HEK293 (cell line): ENCODE results near the gene SERPINB7.

Experiments
- CTCF ChIA-PET: fragments of 350-600 bp; formaldehyde crosslinking; extraction: SDS; loops from one replicate; lab custom pipeline; 2021; ENCODE audit warnings: antibody characterized with exemption; lab: Yijun Ruan, JAX
- POLR2A ChIA-PET: fragments of 300-600 bp; formaldehyde crosslinking; extraction: SDS; loops from one replicate; lab custom pipeline; 2020; ENCODE audit warnings: antibody characterized with exemption, inconsistent platforms; lab: Yijun Ruan, JAX
- H3K27ac ChIP-seq: fragments of 200-500 bp; sonication (Bioruptor generic); 2 replicates; pipeline ENCODE4 v1.5.1; 2014; ENCODE audit warnings: low read depth, low read length, control low read depth, inconsistent platforms; ENCODE audit errors: extremely low read depth
- H3K36me3 ChIP-seq, 2 experiments: fragments of 200-500 bp in 1 of 2; sonication (Bioruptor generic) in 1 of 2; 1 replicate in 1 of 2; 2 replicates in 1 of 2; pipeline ENCODE4 v1.5.1; 2014 to 2017; ENCODE audit warnings: inconsistent platforms in 2 of 2, low read length in 2 of 2; ENCODE audit not compliant: control insufficient read depth in 2 of 2, insufficient read depth in 1 of 2
- H3K4me1 ChIP-seq: fragments of 200-500 bp; sonication (Bioruptor generic); 2 replicates; pipeline ENCODE4 v1.5.1; 2014; ENCODE audit warnings: mild to moderate bottlenecking, low read length, inconsistent platforms; ENCODE audit not compliant: control insufficient read depth, insufficient read depth
- H3K4me3 ChIP-seq: 2 replicates; pipeline ENCODE4 v1.5.1; 2011; ENCODE audit warnings: low read depth, mild to moderate bottlenecking, control low read depth, low read length, moderate library complexity
- H3K9me3 ChIP-seq: fragments of 200-500 bp; sonication (Bioruptor generic); 2 replicates; pipeline ENCODE4 v1.5.1; 2014; ENCODE audit warnings: low read depth, low read length, inconsistent platforms; ENCODE audit not compliant: control insufficient read depth, insufficient read depth
- PRDM1 ChIP-seq: fragments of 450-650 bp; formaldehyde crosslinking; IDR thresholded peaks from 2 replicates; pipeline ENCODE4; 2016; ENCODE audit warnings: missing biosample characterization, missing genetic modification characterization
- SCRT1 ChIP-seq: fragments of 450-650 bp; formaldehyde crosslinking; IDR thresholded peaks from 2 replicates; pipeline ENCODE4 v1.5.1; 2016; ENCODE audit warnings: missing biosample characterization, missing genetic modification characterization, borderline replicate concordance
- ZBTB48 ChIP-seq: fragments of 450-650 bp; formaldehyde crosslinking; IDR thresholded peaks from 2 replicates; pipeline ENCODE4 v1.5.1; 2016; ENCODE audit warnings: missing biosample characterization, missing genetic modification characterization
- ZBTB7A ChIP-seq: fragments of 450-650 bp; formaldehyde crosslinking; IDR thresholded peaks from 2 replicates; pipeline ENCODE4 v1.5.1; 2016; ENCODE audit warnings: low read depth, missing biosample characterization, missing genetic modification characterization
- ZNF121 ChIP-seq: fragments of 450-650 bp; formaldehyde crosslinking; IDR thresholded peaks from 2 replicates; pipeline ENCODE4 v1.5.1; 2016; ENCODE audit warnings: missing biosample characterization, missing genetic modification characterization
- ZNF138 ChIP-seq: fragments of 450-650 bp; formaldehyde crosslinking; IDR thresholded peaks from 2 replicates; pipeline ENCODE4 v1.5.1; 2016; ENCODE audit warnings: missing biosample characterization, missing genetic modification characterization, borderline replicate concordance
- ZNF146 ChIP-seq: fragments of 450-650 bp; formaldehyde crosslinking; IDR thresholded peaks from 2 replicates; pipeline ENCODE4 v1.5.1; 2016; ENCODE audit warnings: missing biosample characterization, missing genetic modification characterization
- ZNF19 ChIP-seq: fragments of 450-650 bp; formaldehyde crosslinking; IDR thresholded peaks from 2 replicates; pipeline ENCODE4; 2016; ENCODE audit warnings: missing biosample characterization, missing genetic modification characterization, low read depth
- ZNF341 ChIP-seq: fragments of 450-650 bp; formaldehyde crosslinking; IDR thresholded peaks from 2 replicates; pipeline ENCODE4; 2016; ENCODE audit warnings: low read depth, missing biosample characterization, missing genetic modification characterization
- ZNF350 ChIP-seq: fragments of 450-650 bp; formaldehyde crosslinking; IDR thresholded peaks from 2 replicates; pipeline ENCODE4 v1.5.0; 2017; ENCODE audit warnings: missing biosample characterization, mild to moderate bottlenecking, missing genetic modification characterization
- ZNF394 ChIP-seq: fragments of 450-650 bp; formaldehyde crosslinking; IDR thresholded peaks from 2 replicates; pipeline ENCODE4 v1.5.1; 2016; ENCODE audit warnings: missing biosample characterization, missing genetic modification characterization, mild to moderate bottlenecking, moderate library complexity, borderline replicate concordance
- ZNF404 ChIP-seq: fragments of 450-650 bp; formaldehyde crosslinking; IDR thresholded peaks from 2 replicates; pipeline ENCODE4 v1.5.1; 2017; ENCODE audit warnings: missing biosample characterization, missing genetic modification characterization
- ZNF530 ChIP-seq: fragments of 450-650 bp; formaldehyde crosslinking; IDR thresholded peaks from 2 replicates; pipeline ENCODE4 v1.5.1; 2016; ENCODE audit warnings: low read depth, missing biosample characterization, missing genetic modification characterization
- ZNF624 ChIP-seq: fragments of 450-650 bp; formaldehyde crosslinking; IDR thresholded peaks from 2 replicates; pipeline ENCODE4 v1.5.1; 2017; ENCODE audit warnings: missing biosample characterization, missing genetic modification characterization
- ZNF654 ChIP-seq: fragments of 450-650 bp; formaldehyde crosslinking; IDR thresholded peaks from 2 replicates; pipeline ENCODE4 v1.5.1; 2016; ENCODE audit warnings: low read depth, missing biosample characterization, missing genetic modification characterization
- ZNF658 ChIP-seq: fragments of 450-650 bp; formaldehyde crosslinking; IDR thresholded peaks from 2 replicates; pipeline ENCODE4; 2016; ENCODE audit warnings: missing biosample characterization, missing genetic modification characterization
- ZNF747 ChIP-seq: fragments of 450-650 bp; formaldehyde crosslinking; IDR thresholded peaks from 2 replicates; pipeline ENCODE4 v1.5.1; 2016; ENCODE audit warnings: missing biosample characterization, missing genetic modification characterization
- ZNF76 ChIP-seq: fragments of 450-650 bp; formaldehyde crosslinking; IDR thresholded peaks from 2 replicates; pipeline ENCODE4; 2016; ENCODE audit warnings: low read depth, missing biosample characterization, missing genetic modification characterization, borderline replicate concordance
- ZNF768 ChIP-seq: fragments of 450-650 bp; formaldehyde crosslinking; IDR thresholded peaks from 2 replicates; pipeline ENCODE4 v1.5.1; 2018; ENCODE audit warnings: missing biosample characterization, mild to moderate bottlenecking, missing genetic modification characterization
- TF ChIP-seq, protein P1 (sequence below): fragments of 450-650 bp; formaldehyde crosslinking; IDR thresholded peaks from 2 replicates; pipeline ENCODE4 v1.5.1; 2016; ENCODE audit warnings: missing biosample characterization, missing genetic modification characterization
- TF ChIP-seq, protein P2 (sequence below): fragments of 450-650 bp; formaldehyde crosslinking; IDR thresholded peaks from 2 replicates; pipeline ENCODE4 v1.5.1; 2016; ENCODE audit warnings: missing biosample characterization, missing genetic modification characterization
- TF ChIP-seq, protein P3 (sequence below): fragments of 450-650 bp; formaldehyde crosslinking; IDR thresholded peaks from 2 replicates; pipeline ENCODE4 v1.5.1; 2016; ENCODE audit warnings: missing biosample characterization, missing genetic modification characterization
- TF ChIP-seq, protein P4 (sequence below): fragments of 450-650 bp; formaldehyde crosslinking; IDR thresholded peaks from 2 replicates; pipeline ENCODE4 v1.5.1; 2016; ENCODE audit warnings: missing biosample characterization, missing genetic modification characterization

SERPINB7 gene, protein sequence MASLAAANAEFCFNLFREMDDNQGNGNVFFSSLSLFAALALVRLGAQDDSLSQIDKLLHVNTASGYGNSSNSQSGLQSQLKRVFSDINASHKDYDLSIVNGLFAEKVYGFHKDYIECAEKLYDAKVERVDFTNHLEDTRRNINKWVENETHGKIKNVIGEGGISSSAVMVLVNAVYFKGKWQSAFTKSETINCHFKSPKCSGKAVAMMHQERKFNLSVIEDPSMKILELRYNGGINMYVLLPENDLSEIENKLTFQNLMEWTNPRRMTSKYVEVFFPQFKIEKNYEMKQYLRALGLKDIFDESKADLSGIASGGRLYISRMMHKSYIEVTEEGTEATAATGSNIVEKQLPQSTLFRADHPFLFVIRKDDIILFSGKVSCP

DNA sequence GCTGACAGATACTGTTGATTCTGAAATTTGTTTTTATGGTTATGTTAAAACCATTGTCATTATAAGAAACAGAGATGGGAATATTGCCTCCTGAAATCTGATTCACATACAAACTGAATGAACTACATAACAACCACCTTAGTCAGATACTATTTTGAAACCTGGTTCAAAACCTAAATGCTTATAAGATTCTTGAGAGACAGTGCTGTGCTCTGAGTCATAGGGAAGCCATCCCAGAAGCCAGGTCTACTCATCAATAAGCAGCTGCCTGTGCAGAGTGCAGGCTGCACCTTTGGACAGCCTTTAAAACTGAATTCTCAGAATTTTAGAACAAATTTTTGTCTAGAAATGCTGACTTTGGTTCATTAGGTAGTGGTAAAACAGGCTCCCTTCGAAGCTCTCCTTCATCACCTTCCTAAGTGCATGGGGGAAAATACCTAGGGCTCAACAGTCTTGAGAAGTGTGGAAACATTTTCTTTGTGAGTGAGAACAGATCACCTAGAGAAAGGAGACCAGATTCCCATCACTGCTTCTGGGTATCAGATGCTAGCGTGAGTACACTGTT is at the start of gene SERPINB7:
Gene SERPINB7, plus strand, starts transcription at position 253 of the 565 bp plus-strand sequence. CDS start 6,955 bp downstream, outside the sequence.
- Histone ChIP-seq H3K36me3 (no peaks in the 10 kb centered on the region), H3K27ac (no peak within 1 kb of the TSS), H3K9me3 (no peaks in the 10 kb centered on the region), H3K4me1 (no peaks in the 10 kb centered on the region), H3K4me3 (no peak within 1 kb of the TSS)
- POLR2A ChIA-PET: no interaction called here
- TF ChIP-seq ZNF394 (tag by site-specific recombination) (no peak), ZNF341 (no peak), ZNF121 (tag by site-specific recombination) (no peak), ZNF658 (tag by site-specific recombination) (no peak), ZNF624 (tag by site-specific recombination) (no peak), ZBTB7A (no peak), ZNF146 (tag by site-specific recombination) (no peak), ZNF138 (tag by site-specific recombination) (no peak)
- TF ChIP-seq, protein P1, sequence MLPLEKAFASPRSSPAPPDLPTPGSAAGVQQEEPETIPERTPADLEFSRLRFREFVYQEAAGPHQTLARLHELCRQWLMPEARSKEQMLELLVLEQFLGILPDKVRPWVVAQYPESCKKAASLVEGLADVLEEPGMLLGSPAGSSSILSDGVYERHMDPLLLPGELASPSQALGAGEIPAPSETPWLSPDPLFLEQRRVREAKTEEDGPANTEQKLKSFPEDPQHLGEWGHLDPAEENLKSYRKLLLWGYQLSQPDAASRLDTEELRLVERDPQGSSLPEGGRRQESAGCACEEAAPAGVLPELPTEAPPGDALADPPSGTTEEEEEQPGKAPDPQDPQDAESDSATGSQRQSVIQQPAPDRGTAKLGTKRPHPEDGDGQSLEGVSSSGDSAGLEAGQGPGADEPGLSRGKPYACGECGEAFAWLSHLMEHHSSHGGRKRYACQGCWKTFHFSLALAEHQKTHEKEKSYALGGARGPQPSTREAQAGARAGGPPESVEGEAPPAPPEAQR (tag by site-specific recombination): no peak
- CTCF ChIA-PET: no interaction called here

DNA sequence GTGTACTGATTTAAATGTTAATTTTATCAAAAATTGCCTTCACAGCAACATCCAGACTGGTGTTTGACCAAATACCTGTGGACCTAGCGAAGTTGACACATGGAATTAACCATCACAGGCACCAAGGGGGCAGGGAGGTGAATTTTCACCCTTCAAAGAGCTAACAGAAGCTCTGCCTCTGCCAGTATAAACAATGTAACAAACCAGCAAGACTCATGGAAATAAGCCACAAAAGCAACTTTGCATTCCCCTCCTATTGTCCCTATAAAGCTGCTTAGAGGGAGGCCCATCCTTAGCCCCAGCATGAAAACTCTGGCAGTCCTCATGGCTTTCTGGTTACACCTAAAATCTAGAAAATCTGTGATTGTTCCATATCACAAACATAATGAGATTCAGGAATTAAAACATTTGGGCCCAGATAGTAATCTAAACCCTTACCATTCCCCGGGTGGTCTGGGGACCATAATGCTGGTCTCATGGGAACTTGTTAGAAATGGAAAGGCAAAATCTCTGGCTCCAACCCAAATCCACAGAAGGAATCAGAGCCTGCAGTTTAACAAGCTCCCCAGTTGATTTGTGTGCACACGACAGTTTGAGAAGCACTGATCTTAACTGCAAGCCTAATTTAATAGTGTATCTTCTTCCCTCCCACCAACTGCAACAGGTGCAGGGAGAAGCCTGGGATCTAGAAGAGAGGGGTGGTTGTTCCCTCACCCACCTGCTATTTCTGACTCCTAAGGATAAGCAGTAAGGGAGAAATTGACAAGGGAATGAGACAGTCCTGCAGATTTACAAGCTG is 49.3 kb upstream of the SERPINB7 start:
- Histone ChIP-seq H3K9me3 (no peaks in the 10 kb centered on the region), H3K4me1 (peaks cover 7% of the 10 kb centered on the region; the same call in 1 of the 2 replicates), H3K36me3 (no peaks in the 10 kb centered on the region), H3K4me3 (no peak overlapping the region), H3K27ac (peak overlapping the region; percentile 53; the same call in 1 of the 2 replicates)
- no peak for TF ChIP-seq ZBTB48 (tag by site-specific recombination)
- no peak for TF ChIP-seq ZNF350 (tag by site-specific recombination)
- TF ChIP-seq, protein P2, sequence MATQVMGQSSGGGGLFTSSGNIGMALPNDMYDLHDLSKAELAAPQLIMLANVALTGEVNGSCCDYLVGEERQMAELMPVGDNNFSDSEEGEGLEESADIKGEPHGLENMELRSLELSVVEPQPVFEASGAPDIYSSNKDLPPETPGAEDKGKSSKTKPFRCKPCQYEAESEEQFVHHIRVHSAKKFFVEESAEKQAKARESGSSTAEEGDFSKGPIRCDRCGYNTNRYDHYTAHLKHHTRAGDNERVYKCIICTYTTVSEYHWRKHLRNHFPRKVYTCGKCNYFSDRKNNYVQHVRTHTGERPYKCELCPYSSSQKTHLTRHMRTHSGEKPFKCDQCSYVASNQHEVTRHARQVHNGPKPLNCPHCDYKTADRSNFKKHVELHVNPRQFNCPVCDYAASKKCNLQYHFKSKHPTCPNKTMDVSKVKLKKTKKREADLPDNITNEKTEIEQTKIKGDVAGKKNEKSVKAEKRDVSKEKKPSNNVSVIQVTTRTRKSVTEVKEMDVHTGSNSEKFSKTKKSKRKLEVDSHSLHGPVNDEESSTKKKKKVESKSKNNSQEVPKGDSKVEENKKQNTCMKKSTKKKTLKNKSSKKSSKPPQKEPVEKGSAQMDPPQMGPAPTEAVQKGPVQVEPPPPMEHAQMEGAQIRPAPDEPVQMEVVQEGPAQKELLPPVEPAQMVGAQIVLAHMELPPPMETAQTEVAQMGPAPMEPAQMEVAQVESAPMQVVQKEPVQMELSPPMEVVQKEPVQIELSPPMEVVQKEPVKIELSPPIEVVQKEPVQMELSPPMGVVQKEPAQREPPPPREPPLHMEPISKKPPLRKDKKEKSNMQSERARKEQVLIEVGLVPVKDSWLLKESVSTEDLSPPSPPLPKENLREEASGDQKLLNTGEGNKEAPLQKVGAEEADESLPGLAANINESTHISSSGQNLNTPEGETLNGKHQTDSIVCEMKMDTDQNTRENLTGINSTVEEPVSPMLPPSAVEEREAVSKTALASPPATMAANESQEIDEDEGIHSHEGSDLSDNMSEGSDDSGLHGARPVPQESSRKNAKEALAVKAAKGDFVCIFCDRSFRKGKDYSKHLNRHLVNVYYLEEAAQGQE (tag by site-specific recombination): no peak
- no peak for TF ChIP-seq ZNF76
- TF ChIP-seq ZNF768: no peak
- TF ChIP-seq SCRT1 (tag by site-specific recombination): no peak
- no peak for TF ChIP-seq ZNF404
- no peak for TF ChIP-seq ZNF19
- TF ChIP-seq ZNF747 (tag by site-specific recombination): no peak
- TF ChIP-seq, protein P3, sequence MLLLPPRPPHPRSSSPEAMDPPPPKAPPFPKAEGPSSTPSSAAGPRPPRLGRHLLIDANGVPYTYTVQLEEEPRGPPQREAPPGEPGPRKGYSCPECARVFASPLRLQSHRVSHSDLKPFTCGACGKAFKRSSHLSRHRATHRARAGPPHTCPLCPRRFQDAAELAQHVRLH (tag by site-specific recombination): no peak
- TF ChIP-seq, protein P4, sequence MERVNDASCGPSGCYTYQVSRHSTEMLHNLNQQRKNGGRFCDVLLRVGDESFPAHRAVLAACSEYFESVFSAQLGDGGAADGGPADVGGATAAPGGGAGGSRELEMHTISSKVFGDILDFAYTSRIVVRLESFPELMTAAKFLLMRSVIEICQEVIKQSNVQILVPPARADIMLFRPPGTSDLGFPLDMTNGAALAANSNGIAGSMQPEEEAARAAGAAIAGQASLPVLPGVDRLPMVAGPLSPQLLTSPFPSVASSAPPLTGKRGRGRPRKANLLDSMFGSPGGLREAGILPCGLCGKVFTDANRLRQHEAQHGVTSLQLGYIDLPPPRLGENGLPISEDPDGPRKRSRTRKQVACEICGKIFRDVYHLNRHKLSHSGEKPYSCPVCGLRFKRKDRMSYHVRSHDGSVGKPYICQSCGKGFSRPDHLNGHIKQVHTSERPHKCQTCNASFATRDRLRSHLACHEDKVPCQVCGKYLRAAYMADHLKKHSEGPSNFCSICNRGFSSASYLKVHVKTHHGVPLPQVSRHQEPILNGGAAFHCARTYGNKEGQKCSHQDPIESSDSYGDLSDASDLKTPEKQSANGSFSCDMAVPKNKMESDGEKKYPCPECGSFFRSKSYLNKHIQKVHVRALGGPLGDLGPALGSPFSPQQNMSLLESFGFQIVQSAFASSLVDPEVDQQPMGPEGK: no peak
- no peak for TF ChIP-seq PRDM1 (tag by site-specific recombination)
- TF ChIP-seq ZNF654 (tag by site-specific recombination): no peak
- no peak for TF ChIP-seq ZNF530 (tag by site-specific recombination)
- POLR2A ChIA-PET: no interaction called here
- CTCF ChIA-PET: no interaction called here
